GM23338 (cell line): ENCODE measurements around the gene TAF7. TPM values are rescaled to one million over a fixed set of nuclear protein-coding genes. Genes with fewer than 3 reads are reported as not detected.

ENCODE experiments used
- ATAC-seq: fragments of 200-7000 bp; cut with Tn5 transposase; 3 replicates; pipeline ENCODE4 v1.9.1; 2020
- DNase-seq: peaks from one replicate; pipeline ENCODE4 v3.0.0-alpha.2; 2015; ENCODE audit warnings: low spot score
- H2AFZ ChIP-seq: fragments of 200-600 bp; sonication (generic); 2 replicates; pipeline ENCODE4 v1.8.0; 2016; ENCODE audit warnings: antibody characterized with exemption, mild to moderate bottlenecking, moderate library complexity
- H3F3A ChIP-seq: fragments of 200-600 bp; sonication (generic); replicated peaks from 2 replicates; pipeline ENCODE4 v1.8.0; 2017; ENCODE audit warnings: antibody characterized with exemption, mixed run types, low read depth
- H3K27ac ChIP-seq: fragments of 200-600 bp; sonication (generic); 2 replicates; pipeline ENCODE4 v1.6.1; 2016; ENCODE audit warnings: low read depth
- H3K27me3 ChIP-seq: fragments of 200-600 bp; sonication (generic); 2 replicates; pipeline ENCODE4 v1.8.0; 2016; ENCODE audit warnings: mild to moderate bottlenecking, mixed run types, moderate library complexity; ENCODE audit not compliant: insufficient read depth
- H3K36me3 ChIP-seq: fragments of 200-600 bp; sonication (generic); 2 replicates; pipeline ENCODE4 v1.8.0; 2016; ENCODE audit warnings: mild to moderate bottlenecking; ENCODE audit not compliant: insufficient read depth
- H3K4me1 ChIP-seq: fragments of 200-600 bp; sonication (generic); 2 replicates; pipeline ENCODE4 v1.8.0; 2016; ENCODE audit warnings: mild to moderate bottlenecking, moderate library complexity; ENCODE audit not compliant: insufficient read depth
- H3K4me2 ChIP-seq: fragments of 200-600 bp; sonication (generic); 2 replicates; pipeline ENCODE4 v1.7.1; 2017; ENCODE audit warnings: mixed run types
- H3K4me3 ChIP-seq: fragments of 200-600 bp; sonication (generic); 2 replicates; pipeline ENCODE4 v1.6.1; 2016; ENCODE audit warnings: mixed run types
- H3K79me2 ChIP-seq: fragments of 200-600 bp; sonication (generic); replicated peaks from 2 replicates; pipeline ENCODE4 v1.8.0; 2017; ENCODE audit warnings: mild to moderate bottlenecking; ENCODE audit not compliant: insufficient read depth
- H3K9me2 ChIP-seq: fragments of 200-600 bp; sonication (generic); 2 replicates; pipeline ENCODE4 v1.8.0; 2017; ENCODE audit not compliant: insufficient read depth
- H4K20me1 ChIP-seq: fragments of 200-600 bp; sonication (generic); replicated peaks from 2 replicates; pipeline ENCODE4 v1.8.0; 2017; ENCODE audit warnings: mild to moderate bottlenecking; ENCODE audit not compliant: insufficient read depth
- H3K27ac Mint-ChIP-seq: 2 replicates; pipeline ENCODE4 v1.8.0; 2020; ENCODE audit warnings: inconsistent platforms, mild to moderate bottlenecking, moderate library complexity, mixed read lengths
- H3K27me3 Mint-ChIP-seq: 3 replicates; pipeline ENCODE4 v1.8.0; 2022; ENCODE audit warnings: low read depth, mild to moderate bottlenecking, moderate library complexity, mixed read lengths, inconsistent platforms; ENCODE audit not compliant: insufficient read depth, poor library complexity
- H3K36me3 Mint-ChIP-seq: 3 replicates; pipeline ENCODE4 v1.8.0; 2021; ENCODE audit warnings: low read depth, mild to moderate bottlenecking, inconsistent platforms, moderate library complexity, mixed read lengths
- H3K4me1 Mint-ChIP-seq: 3 replicates; pipeline ENCODE4 v1.8.0; 2020; ENCODE audit warnings: mild to moderate bottlenecking, inconsistent platforms, mixed read lengths
- H3K4me3 Mint-ChIP-seq: 3 replicates; pipeline ENCODE4 v1.8.0; 2021; ENCODE audit warnings: moderate library complexity, mild to moderate bottlenecking, inconsistent platforms, mixed read lengths
- H3K9me3 Mint-ChIP-seq: 3 replicates; pipeline ENCODE4 v1.8.0; 2020; ENCODE audit warnings: moderate library complexity, mild to moderate bottlenecking, inconsistent platforms, mixed read lengths
- CREB1 ChIP-seq: fragments of 250-450 bp; sonication (Bioruptor Pico); IDR thresholded peaks from 2 replicates; pipeline ENCODE4 v1.5.0; 2020; ENCODE audit warnings: low read depth, mild to moderate bottlenecking, moderate library complexity
- CTCF ChIP-seq, 2 experiments: fragments of 200-600 bp in 1 of 2; sonication (generic) in 1 of 2; conservative IDR thresholded peaks; 2 replicates each; pipeline versions ENCODE4 v1.5.1 to v1.6.1; 2016 to 2017; ENCODE audit warnings: antibody characterized with exemption in 2 of 2, low read depth in 2 of 2, mild to moderate bottlenecking in 2 of 2, moderate library complexity in 1 of 2
- EZH2 ChIP-seq: fragments of 200-600 bp; sonication (generic); IDR thresholded peaks from one replicate; pipeline ENCODE4 v1.8.0; 2017; ENCODE audit warnings: antibody characterized with exemption, mild to moderate bottlenecking, low read depth; ENCODE audit not compliant: unreplicated experiment
- EZH2phosphoT487 ChIP-seq: fragments of 200-600 bp; sonication (generic); IDR thresholded peaks from one replicate; pipeline ENCODE4 v1.8.1; 2018; ENCODE audit warnings: antibody characterized with exemption; ENCODE audit not compliant: unreplicated experiment
- JUNB ChIP-seq: IDR thresholded peaks from one replicate; pipeline ENCODE4 v1.6.1; 2016; ENCODE audit warnings: antibody characterized with exemption; ENCODE audit not compliant: unreplicated experiment
- NANOG ChIP-seq: IDR thresholded peaks from 2 replicates; pipeline ENCODE4 v1.6.1; 2016; ENCODE audit warnings: antibody characterized with exemption, borderline replicate concordance
- POLR2AphosphoS5 ChIP-seq: IDR thresholded peaks from 2 replicates; pipeline ENCODE4 v1.6.1; 2016; ENCODE audit warnings: antibody characterized with exemption, low read depth
- STAT1 ChIP-seq: IDR thresholded peaks from one replicate; pipeline ENCODE4 v1.6.1; 2016; ENCODE audit warnings: antibody characterized with exemption; ENCODE audit not compliant: unreplicated experiment
- ZNF114 ChIP-seq: fragments of 250-450 bp; sonication (Bioruptor Pico); IDR thresholded peaks from 2 replicates; pipeline ENCODE4 v1.5.0; 2020; ENCODE audit warnings: mild to moderate bottlenecking, moderate library complexity
- ZNF331 ChIP-seq: fragments of 250-450 bp; sonication (Bioruptor Pico); IDR thresholded peaks from 2 replicates; pipeline ENCODE4 v1.5.0; 2020; ENCODE audit warnings: low read depth, mild to moderate bottlenecking, moderate library complexity
- polyA plus RNA-seq: library from polyadenylated mRNA; unstranded; fragments of >200 nt; fragmentation: Nextera tagmentation; extraction: Ambion mirVana; gene quantifications from 2 replicates; pipeline ENCODE4 v1.2.1, GENCODE V29; 2016
- total RNA-seq: library from RNA; depleted of rRNA; stranded (reverse); fragments of >200 nt; shearing (Covaris generic); gene quantifications from 2 replicates; pipeline ENCODE4 v1.2.3, GENCODE V29; 2014
- TF ChIP-seq, protein P1 (sequence below): IDR thresholded peaks from one replicate; pipeline ENCODE4 v1.6.1; 2018; ENCODE audit warnings: antibody characterized with exemption; ENCODE audit not compliant: unreplicated experiment
- TF ChIP-seq, protein P2 (sequence below): fragments of 250-450 bp; sonication (Bioruptor Pico); IDR thresholded peaks from 2 replicates; pipeline ENCODE4 v1.5.0; 2020; ENCODE audit warnings: mild to moderate bottlenecking, moderate library complexity

TAF7 gene
- total and polyA plus RNA-seq, 2 experiments from 2014 or later: 92.0 to 217 TPM

- TF ChIP-seq CTCF (conservative IDR thresholded peaks at IDR 0.05; ENCODE audit: low read depth in 2 of 2): no peak
- TF ChIP-seq POLR2AphosphoS5: no peak
- TF ChIP-seq EZH2: no peak
Measured at GRCh38 chr5:141356950-141357349, 36.4 kb upstream of the TAF7 start (continued).

GRCh38 chr5:141356133-141356532 is 35.5 kb upstream of the TAF7 start:
- H3K4me1 Mint-ChIP-seq: peaks cover 5% of the 10 kb centered on the region
- H3K36me3 Mint-ChIP-seq: peaks cover 61% of the 10 kb centered on the region
- no peak overlapping the region for H3K4me3 Mint-ChIP-seq
- 0 out of 2 replicates have a peak, but pooled peaks cover 3% of the 10 kb centered on the region for H3F3A ChIP-seq
- no peaks in the 10 kb centered on the region for H3K9me2 ChIP-seq
- no peak overlapping the region for H3K4me2 ChIP-seq
- H3K4me3 ChIP-seq: no peak overlapping the region
- DNase-seq (no peak), ATAC-seq (no peak)
- no peaks in the 10 kb centered on the region for H4K20me1 ChIP-seq
- H3K27me3 Mint-ChIP-seq: peaks cover 9% of the 10 kb centered on the region
- H3K27ac Mint-ChIP-seq: no peak overlapping the region
- H2AFZ ChIP-seq: no peak overlapping the region
- H3K79me2 ChIP-seq: no peaks in the 10 kb centered on the region
- no peaks in the 10 kb centered on the region for H3K36me3 ChIP-seq
- H3K27ac ChIP-seq: no peak overlapping the region
- H3K27me3 ChIP-seq: no peaks in the 10 kb centered on the region
- peaks cover 62% of the 10 kb centered on the region for H3K9me3 Mint-ChIP-seq
- H3K4me1 ChIP-seq: no peaks in the 10 kb centered on the region
- no peak for TF ChIP-seq CTCF (conservative IDR thresholded peaks at IDR 0.05; ENCODE audit: low read depth in 2 of 2)
- TF ChIP-seq, protein P1, sequence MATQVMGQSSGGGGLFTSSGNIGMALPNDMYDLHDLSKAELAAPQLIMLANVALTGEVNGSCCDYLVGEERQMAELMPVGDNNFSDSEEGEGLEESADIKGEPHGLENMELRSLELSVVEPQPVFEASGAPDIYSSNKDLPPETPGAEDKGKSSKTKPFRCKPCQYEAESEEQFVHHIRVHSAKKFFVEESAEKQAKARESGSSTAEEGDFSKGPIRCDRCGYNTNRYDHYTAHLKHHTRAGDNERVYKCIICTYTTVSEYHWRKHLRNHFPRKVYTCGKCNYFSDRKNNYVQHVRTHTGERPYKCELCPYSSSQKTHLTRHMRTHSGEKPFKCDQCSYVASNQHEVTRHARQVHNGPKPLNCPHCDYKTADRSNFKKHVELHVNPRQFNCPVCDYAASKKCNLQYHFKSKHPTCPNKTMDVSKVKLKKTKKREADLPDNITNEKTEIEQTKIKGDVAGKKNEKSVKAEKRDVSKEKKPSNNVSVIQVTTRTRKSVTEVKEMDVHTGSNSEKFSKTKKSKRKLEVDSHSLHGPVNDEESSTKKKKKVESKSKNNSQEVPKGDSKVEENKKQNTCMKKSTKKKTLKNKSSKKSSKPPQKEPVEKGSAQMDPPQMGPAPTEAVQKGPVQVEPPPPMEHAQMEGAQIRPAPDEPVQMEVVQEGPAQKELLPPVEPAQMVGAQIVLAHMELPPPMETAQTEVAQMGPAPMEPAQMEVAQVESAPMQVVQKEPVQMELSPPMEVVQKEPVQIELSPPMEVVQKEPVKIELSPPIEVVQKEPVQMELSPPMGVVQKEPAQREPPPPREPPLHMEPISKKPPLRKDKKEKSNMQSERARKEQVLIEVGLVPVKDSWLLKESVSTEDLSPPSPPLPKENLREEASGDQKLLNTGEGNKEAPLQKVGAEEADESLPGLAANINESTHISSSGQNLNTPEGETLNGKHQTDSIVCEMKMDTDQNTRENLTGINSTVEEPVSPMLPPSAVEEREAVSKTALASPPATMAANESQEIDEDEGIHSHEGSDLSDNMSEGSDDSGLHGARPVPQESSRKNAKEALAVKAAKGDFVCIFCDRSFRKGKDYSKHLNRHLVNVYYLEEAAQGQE: no peak
- TF ChIP-seq JUNB: no peak
- TF ChIP-seq POLR2AphosphoS5: no peak
- TF ChIP-seq NANOG: no peak
- no peak for TF ChIP-seq EZH2
- no peak for TF ChIP-seq EZH2phosphoT487
- no peak for TF ChIP-seq ZNF114 (CRISPR knock-in tag)
- TF ChIP-seq ZNF331 (CRISPR knock-in tag): no peak
- TF ChIP-seq CREB1: no peak
- TF ChIP-seq STAT1: no peak
- TF ChIP-seq, protein P2, sequence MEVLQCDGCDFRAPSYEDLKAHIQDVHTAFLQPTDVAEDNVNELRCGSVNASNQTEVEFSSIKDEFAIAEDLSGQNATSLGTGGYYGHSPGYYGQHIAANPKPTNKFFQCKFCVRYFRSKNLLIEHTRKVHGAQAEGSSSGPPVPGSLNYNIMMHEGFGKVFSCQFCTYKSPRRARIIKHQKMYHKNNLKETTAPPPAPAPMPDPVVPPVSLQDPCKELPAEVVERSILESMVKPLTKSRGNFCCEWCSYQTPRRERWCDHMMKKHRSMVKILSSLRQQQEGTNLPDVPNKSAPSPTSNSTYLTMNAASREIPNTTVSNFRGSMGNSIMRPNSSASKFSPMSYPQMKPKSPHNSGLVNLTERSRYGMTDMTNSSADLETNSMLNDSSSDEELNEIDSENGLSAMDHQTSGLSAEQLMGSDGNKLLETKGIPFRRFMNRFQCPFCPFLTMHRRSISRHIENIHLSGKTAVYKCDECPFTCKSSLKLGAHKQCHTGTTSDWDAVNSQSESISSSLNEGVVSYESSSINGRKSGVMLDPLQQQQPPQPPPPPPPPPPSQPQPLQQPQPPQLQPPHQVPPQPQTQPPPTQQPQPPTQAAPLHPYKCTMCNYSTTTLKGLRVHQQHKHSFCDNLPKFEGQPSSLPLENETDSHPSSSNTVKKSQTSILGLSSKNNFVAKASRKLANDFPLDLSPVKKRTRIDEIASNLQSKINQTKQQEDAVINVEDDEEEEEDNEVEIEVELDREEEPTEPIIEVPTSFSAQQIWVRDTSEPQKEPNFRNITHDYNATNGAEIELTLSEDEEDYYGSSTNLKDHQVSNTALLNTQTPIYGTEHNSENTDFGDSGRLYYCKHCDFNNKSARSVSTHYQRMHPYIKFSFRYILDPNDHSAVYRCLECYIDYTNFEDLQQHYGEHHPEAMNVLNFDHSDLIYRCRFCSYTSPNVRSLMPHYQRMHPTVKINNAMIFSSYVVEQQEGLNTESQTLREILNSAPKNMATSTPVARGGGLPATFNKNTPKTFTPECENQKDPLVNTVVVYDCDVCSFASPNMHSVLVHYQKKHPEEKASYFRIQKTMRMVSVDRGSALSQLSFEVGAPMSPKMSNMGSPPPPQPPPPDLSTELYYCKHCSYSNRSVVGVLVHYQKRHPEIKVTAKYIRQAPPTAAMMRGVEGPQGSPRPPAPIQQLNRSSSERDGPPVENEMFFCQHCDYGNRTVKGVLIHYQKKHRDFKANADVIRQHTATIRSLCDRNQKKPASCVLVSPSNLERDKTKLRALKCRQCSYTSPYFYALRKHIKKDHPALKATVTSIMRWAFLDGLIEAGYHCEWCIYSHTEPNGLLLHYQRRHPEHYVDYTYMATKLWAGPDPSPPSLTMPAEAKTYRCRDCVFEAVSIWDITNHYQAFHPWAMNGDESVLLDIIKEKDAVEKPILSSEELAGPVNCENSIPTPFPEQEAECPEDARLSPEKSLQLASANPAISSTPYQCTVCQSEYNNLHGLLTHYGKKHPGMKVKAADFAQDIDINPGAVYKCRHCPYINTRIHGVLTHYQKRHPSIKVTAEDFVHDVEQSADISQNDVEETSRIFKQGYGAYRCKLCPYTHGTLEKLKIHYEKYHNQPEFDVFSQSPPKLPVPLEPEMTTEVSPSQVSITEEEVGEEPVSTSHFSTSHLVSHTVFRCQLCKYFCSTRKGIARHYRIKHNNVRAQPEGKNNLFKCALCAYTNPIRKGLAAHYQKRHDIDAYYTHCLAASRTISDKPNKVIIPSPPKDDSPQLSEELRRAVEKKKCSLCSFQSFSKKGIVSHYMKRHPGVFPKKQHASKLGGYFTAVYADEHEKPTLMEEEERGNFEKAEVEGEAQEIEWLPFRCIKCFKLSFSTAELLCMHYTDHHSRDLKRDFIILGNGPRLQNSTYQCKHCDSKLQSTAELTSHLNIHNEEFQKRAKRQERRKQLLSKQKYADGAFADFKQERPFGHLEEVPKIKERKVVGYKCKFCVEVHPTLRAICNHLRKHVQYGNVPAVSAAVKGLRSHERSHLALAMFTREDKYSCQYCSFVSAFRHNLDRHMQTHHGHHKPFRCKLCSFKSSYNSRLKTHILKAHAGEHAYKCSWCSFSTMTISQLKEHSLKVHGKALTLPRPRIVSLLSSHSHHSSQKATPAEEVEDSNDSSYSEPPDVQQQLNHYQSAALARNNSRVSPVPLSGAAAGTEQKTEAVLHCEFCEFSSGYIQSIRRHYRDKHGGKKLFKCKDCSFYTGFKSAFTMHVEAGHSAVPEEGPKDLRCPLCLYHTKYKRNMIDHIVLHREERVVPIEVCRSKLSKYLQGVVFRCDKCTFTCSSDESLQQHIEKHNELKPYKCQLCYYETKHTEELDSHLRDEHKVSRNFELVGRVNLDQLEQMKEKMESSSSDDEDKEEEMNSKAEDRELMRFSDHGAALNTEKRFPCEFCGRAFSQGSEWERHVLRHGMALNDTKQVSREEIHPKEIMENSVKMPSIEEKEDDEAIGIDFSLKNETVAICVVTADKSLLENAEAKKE (CRISPR knock-in tag): no peak
